GM12891 (cell line): ENCODE results near the gene LGALS9.

Source experiments
- DNase-seq: peaks from one replicate; pipeline ENCODE4 v3.0.0; 2011; ENCODE audit warnings: low spot score; ENCODE audit not compliant: insufficient read length
- FAIRE-seq: peaks from 2 replicates; lab custom pipeline; 2011; peaks lifted over from hg19 to GRCh38; lab: Jason Lieb, UNC
- PAX5 ChIP-seq: IDR thresholded peaks from 2 replicates; pipeline ENCODE4 v1.6.1; 2011; ENCODE audit warnings: low read length, moderate library complexity, mild to moderate bottlenecking; ENCODE audit not compliant: insufficient read depth, severe bottlenecking
- POLR2A ChIP-seq: IDR thresholded peaks from 2 replicates; pipeline ENCODE4 v1.6.1; 2011; ENCODE audit warnings: low read depth, low read length, control low read depth
- POLR2AphosphoS5 ChIP-seq: IDR thresholded peaks from 2 replicates; pipeline ENCODE4 v1.6.1; 2011; ENCODE audit warnings: low read depth, low read length, control low read depth
- POU2F2 ChIP-seq: IDR thresholded peaks from 2 replicates; pipeline ENCODE4 v1.6.1; 2011; ENCODE audit warnings: low read depth, mild to moderate bottlenecking, control low read depth, low read length, moderate library complexity
- SPI1 ChIP-seq: IDR thresholded peaks from 2 replicates; pipeline ENCODE4 v1.6.1; 2011; ENCODE audit warnings: low read depth, low read length, control low read depth
- TAF1 ChIP-seq: IDR thresholded peaks from 2 replicates; pipeline ENCODE4 v1.6.1; 2011; ENCODE audit warnings: low read depth, low read length, control low read depth

LGALS9 gene

DNA sequence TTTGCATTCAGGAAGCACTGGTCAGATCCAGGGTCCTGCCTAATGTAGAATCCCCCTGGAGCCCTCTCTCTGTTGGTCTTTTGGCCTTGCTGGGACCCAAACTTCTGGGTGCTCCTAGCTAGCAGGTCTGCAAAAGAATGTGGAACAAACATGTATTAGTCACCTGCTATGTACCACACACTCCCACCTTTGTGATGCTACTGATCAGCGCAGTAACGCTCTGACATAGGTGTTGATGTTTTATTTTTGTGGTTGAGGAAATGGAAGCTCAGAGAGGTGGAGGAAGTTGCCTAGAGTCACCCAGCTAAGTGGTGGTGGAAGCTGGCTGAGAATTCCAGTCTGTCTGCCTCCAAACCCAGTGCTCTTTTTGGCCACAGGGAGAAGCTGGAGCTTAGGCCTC lies 35.8 kb upstream of the LGALS9 start:
- no peak for FAIRE-seq
- TF ChIP-seq PAX5: no peak
- no peak for TF ChIP-seq POLR2AphosphoS5
- TF ChIP-seq POU2F2: no peak
- no peak for TF ChIP-seq TAF1
- TF ChIP-seq POLR2A: no peak
- no peak for TF ChIP-seq SPI1
- no peak for DNase-seq

- no peak for DNase-seq
- TF ChIP-seq POLR2A: no peak
- FAIRE-seq: no peak
These were observed 34.9 kb upstream of the LGALS9 start for GRCh38 chr17:27596096-27596495.

GRCh38 chr17:27596566-27597187 lies 34.3 kb upstream of the LGALS9 start:
- TF ChIP-seq SPI1: no peak
- TF ChIP-seq TAF1: no peak
- TF ChIP-seq PAX5: no peak
- no peak for TF ChIP-seq POLR2AphosphoS5
- TF ChIP-seq POU2F2: no peak
- no peak for TF ChIP-seq POLR2A
- FAIRE-seq: no peak
- DNase-seq: no peak

DNA sequence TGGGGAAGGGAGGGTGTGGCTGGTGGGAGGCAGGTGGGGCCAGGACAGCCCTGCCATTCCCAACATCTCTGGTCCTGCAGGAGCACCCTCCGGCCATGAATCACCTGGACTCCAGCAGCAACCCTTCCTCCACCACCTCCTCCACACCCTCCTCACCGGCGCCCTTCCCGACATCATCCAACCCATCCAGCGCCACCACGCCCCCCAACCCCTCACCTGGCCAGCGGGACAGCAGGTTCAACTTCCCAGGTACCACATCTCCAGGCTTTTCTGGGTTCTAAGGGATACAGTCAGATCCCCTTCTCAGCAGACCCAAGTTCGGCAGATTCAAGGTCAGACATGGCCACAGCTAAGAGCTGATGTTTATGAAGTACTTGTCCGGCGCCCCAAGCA lies 33.8 kb upstream of the LGALS9 start:
- DNase-seq (no peak), FAIRE-seq (no peak)
- no peak for TF ChIP-seq POU2F2
- no peak for TF ChIP-seq POLR2AphosphoS5
- TF ChIP-seq SPI1: no peak
- TF ChIP-seq PAX5: no peak
- no peak for TF ChIP-seq TAF1
- TF ChIP-seq POLR2A: no peak

DNA sequence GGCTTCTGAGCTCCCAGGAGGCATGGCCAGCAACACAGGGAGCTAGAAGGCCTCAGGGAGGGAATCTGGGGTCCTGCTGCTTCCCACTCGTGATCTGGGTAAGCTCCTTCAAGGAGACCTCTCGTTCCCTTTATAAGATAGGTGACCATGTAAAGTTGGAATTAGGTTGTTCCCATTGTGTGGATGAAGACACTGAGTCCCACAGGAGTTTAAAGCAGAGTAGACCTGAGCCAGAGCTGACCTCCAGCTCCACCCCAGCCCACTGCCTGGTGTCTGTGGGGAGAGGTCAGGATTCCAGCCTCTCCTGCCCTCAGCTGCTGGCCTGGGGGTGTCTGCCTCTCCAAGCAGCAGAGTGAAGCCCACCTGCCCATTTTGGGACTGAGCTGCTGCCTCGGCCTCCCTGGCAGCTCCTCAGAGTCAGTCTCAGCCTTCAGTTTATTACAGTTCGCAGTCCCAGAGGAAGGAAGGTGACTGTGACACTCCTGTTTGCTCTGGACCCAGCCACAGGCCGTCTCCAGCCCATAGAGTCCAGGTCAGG lies 33.1 kb upstream of the LGALS9 start:
- DNase-seq: no peak
- no peak for TF ChIP-seq SPI1
- FAIRE-seq: no peak

- FAIRE-seq (no peak), DNase-seq (no peak)
- TF ChIP-seq POLR2AphosphoS5: no peak
- TF ChIP-seq POU2F2: no peak
- TF ChIP-seq PAX5: no peak
- TF ChIP-seq SPI1: no peak
- TF ChIP-seq POLR2A: no peak
These were observed 32.5 kb upstream of the LGALS9 start for GRCh38 chr17:27598337-27599050.

DNA sequence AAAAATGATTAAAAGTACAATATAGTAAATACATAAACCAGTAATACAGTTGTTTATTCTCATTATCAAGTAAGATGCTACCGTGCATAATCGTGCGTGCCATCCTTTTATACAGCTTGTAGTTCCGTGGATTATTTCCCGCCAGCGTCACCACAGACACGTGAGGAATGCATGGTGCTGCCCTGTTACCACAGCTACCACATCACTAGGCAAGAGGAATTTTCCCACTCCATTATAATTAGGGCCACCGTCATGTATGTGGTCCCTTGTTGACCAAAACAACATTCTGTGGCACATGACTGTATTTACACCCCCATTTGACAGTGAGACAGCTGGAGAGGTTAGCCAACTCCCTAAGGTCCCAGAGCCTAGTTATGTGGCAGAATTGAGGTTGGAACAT lies 30.5 kb upstream of the LGALS9 start:
- FAIRE-seq: no peak
- DNase-seq: no peak
- no peak for TF ChIP-seq POLR2A
- no peak for TF ChIP-seq TAF1
- TF ChIP-seq POLR2AphosphoS5: no peak
- TF ChIP-seq POU2F2: no peak
- TF ChIP-seq SPI1: no peak

DNA sequence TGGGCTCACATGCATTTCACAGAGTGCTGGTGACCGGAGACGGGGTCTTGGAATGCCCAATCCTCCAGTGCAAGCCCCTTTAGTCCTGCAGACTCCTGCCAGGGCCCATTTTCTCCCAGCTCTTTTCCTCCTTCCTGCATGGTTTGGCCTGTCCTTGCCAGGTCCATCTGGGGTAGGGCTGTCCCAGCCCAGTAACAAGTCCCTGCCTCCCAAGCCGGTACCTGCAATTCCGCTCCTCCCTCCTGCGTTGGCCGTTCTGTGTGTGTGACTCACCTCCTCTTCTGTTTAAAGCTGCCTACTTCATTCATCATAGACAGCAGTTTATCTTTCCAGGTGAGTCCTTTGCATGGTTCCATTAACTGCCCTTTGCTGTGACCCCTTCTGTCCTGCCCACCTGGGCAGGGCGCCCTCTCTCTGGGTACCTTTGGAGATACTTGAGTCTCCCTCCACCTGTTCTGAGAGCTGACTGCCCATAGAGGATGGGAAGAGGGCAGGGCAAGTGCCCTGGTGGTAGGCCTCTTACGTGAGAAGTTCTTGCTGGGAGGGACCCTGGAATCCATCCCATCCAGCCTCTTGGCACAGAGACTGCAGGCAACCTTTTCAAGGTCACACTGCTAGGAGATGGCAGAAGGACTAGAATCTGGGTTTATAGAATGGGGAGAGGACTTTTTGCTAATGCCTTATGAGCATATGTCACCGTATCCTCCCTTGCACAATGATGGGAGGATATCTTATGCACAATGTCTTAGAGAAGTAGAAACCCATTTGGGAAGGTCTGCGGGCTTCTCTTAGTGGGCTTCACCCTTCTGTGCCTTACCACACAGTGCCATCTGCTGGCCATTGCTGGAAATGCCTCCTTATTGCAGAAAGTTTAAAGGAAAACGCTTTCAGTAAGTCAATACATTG lies 29.7 kb upstream of the LGALS9 start:
- FAIRE-seq (peak; percentile 91), DNase-seq (peak; percentile 51)
- TF ChIP-seq POU2F2 (no peak), POLR2A (no peak), POLR2AphosphoS5 (no peak), TAF1 (no peak), SPI1 (no peak), PAX5 (no peak)

DNA sequence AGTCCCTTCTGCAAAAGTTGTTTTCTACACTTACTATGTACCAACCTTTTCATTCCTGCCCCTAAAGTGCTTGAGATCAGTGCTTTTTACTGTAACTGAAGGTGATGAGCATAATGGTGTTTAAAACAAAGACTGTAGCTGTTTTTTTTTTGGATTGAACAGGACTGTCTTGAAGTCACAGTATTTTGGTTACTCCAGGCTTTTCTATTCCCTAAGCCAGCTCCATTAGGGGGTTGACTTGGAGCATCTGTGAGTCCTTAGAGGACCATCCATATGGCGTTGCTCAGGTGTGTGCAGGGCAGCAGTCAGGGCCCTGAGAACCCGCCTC lies 29.0 kb upstream of the LGALS9 start:
- no peak for TF ChIP-seq POLR2AphosphoS5
- FAIRE-seq: no peak
- no peak for DNase-seq

- TF ChIP-seq SPI1 (no peak), POLR2AphosphoS5 (no peak), POU2F2 (no peak), POLR2A (no peak), TAF1 (no peak), PAX5 (no peak)
- peak; percentile 85 for FAIRE-seq
- DNase-seq: peak; percentile 83
These were observed 28.1 kb upstream of the LGALS9 start for GRCh38 chr17:27602721-27603420.
